GM12873 (cell line): ENCODE measurements around the gene SRSF1.

Source experiments
- TF ChIP-seq, protein P1 (sequence below): IDR thresholded peaks from 2 replicates; pipeline ENCODE4 v1.5.1; 2012; ENCODE audit warnings: low read depth, mild to moderate bottlenecking, moderate library complexity, low read length, control low read depth; ENCODE audit not compliant: insufficient read depth; ENCODE audit errors: missing control alignments

The SRSF1 gene

DNA sequence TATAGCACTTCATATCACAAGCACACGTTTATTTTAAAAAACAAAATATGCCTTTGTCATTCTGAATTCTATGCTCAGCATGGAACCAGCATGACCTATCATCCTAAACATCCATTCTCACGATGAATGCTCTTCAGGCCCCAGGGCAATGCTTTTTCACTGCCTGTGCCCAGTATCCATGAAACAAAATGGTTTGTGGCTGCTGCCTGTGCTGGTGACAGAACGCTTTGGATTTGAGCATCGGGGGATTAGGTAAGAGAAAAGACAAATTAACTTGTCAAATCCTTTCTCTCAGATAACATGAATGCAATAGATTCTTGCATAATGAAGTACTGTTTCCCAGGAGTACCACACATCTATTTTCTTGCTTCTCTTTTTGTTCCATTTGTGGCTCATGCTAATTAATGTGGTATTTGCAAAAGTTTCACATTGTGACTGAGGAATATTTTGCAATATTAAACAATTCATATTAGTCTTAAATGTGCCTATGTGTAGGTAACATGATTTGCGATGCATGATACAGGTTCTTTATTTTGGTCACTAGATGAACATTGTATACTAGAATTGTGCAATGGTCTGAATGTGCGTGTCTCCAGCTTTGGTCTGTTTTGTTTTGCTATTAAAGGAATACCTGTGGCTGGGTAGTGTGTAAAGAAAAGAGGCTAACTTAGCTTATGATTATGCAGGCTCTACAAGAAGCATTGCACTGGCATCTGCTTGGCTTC, 25.8 kb upstream of the SRSF1 start:
- TF ChIP-seq, protein P1, sequence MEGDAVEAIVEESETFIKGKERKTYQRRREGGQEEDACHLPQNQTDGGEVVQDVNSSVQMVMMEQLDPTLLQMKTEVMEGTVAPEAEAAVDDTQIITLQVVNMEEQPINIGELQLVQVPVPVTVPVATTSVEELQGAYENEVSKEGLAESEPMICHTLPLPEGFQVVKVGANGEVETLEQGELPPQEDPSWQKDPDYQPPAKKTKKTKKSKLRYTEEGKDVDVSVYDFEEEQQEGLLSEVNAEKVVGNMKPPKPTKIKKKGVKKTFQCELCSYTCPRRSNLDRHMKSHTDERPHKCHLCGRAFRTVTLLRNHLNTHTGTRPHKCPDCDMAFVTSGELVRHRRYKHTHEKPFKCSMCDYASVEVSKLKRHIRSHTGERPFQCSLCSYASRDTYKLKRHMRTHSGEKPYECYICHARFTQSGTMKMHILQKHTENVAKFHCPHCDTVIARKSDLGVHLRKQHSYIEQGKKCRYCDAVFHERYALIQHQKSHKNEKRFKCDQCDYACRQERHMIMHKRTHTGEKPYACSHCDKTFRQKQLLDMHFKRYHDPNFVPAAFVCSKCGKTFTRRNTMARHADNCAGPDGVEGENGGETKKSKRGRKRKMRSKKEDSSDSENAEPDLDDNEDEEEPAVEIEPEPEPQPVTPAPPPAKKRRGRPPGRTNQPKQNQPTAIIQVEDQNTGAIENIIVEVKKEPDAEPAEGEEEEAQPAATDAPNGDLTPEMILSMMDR: no peak

DNA sequence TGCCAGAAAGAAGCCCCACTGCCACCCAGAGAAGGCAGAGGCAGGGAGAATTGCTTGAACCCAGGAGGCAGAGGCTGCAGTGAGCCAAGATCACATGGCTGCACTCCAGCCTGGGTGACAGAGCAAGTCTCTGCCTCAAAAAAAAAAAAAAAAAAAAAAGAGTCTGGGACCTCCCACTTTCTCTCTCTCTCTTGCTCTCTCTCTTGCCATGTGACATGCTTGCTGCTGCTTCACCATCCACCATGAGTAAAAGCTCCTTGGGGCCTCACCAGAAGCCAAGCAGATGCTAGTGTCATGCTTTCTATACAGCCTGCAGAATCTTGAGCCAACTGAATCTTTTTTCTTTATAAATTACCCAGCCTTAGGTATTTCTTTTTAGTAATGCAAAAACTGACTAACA, 21.5 kb upstream of the SRSF1 start:
- TF ChIP-seq, protein P1: no peak

DNA sequence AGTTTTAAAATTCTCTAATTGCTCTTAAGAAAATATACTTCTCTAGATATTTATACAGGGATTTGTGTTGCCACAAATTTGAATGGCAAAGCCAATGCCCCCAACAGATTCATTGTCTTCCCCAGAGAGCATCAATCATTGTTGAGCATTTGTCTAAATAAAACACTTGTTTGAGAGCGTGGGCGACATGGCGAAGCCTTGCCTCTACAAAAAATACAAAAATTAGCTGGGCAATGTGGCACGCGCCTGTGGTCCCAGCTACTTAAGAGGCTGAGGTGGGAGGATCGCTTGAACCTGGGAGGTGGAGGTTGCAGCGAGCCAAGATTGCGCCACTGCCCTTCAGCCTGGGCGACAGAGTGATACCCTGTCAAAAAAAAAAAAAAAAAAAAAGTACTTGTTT, 13.4 kb upstream of the SRSF1 start:
- TF ChIP-seq, protein P1: no peak

DNA sequence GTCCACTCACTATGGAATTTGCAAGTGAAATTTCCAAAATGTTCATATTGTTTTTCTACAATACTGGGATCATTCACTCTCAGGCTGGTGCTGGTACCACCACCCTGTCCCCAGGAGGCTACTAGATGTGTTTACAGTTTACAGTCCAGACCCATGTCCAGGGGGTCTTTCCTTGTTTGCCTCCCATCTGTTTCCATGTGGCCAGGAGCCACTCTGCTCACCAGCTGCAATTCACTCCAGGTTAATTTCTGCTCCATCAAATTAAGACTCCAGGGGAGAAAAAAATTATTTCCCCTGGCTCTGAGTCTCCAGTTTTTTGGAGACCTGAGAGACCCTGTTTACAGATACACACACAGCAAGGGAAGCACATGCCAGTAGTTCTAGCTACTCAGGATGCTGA, 12.5 kb upstream of the SRSF1 start:
- TF ChIP-seq, protein P1: no peak

DNA sequence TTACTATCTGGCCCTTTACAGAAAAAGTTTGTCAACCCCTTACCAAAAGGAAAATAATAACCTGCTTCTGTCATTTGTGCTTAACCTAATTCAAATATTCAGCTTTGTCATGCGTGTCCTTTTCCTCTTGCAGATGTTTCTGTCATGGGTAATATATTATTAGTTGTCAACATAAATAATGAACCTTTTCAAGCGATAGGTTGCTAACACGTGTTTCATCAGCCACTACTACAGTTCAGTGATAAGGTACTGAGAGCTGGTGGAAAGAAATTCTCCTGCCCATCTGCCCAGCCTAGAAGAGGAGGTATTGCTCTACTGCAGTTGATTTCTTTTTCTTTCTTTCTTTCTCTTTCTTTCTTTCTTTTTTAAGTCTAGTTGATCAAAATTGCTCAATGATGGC, 12.0 kb upstream of the SRSF1 start:
- TF ChIP-seq, protein P1: no peak

DNA sequence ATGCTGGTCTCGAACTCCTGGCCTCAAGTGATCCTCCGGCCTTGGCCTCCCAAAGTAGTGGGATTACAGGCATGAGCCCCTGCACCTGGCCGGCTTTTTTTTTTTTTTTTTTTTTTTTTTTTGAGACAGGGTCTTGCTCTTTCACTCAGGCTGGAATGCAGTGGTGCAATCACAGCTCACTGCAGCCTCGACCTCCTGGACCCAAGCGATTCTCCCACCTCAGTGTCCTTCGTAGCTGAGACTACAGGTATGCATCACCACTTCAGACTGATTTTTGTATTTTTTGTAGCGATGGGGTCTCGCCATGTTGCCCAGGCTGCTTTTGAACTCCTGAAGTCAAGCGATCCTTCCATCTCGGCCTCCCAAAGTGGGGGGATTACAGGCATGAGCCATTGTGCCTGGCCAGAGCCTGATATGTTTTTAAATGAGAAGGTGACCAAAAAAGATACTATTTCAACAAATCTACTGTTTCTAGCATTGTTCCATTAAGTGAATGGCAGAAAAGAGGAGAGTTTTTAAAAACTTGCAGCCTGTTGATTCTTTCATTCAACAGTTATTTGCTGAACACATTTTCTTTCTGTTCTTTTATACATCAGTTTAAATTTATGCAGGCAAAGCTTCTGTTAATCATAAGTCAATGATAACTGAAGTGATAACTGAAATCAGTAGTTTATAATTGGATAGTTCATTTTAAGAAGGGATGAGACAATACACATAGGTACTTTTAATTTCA, 3.2 kb upstream of the SRSF1 start:
- TF ChIP-seq, protein P1: no peak

DNA sequence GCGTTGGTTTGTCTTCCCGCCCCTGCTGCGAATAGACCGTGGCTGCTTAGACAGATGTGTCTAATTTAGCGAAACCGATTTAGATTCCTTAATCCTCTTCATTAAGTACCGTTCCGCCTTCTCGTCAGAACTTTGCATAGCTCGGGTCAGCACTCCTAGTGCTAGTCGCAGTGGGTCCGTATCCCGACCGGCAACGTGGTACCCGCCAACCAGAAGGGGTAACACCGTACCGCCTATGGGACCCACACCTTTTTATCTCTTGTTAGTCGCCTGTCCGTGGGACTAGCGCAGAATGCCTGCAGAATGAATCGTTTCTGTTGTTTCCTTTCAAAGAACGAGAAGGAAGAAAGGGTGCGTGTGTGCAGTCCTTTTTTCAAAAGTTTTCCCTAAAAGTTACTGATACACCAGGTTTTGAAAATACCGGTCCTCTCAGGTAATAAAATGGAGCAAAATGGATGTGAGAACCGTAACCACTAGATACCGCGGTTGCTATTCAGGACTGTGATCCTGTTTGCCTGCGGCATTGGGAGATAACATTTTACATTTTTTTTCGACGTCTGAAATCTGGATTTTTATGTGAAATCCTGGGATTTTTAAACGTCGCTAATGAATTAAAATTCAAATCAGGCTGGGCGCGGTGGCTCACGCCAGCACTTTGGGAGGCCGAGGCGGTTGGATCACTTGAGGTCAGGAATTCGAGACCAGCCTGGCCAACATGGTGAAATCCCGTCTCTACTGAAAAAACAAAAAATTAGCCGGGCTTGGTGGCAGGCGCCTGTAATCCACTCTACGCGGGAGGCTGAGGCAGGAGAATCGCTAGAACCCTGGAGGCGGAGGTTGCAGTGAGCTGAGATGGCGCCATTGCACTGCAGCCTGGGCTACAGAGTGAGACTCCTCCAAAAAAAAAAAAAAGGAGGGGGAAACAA, 998 bp upstream of the SRSF1 start:
- TF ChIP-seq, protein P1: no peak
